HTERT RPE-1 (cell line): Measurements from ENCODE around the gene TMEM54.

Experiments used
- in situ Hi-C: fragments of 300-500 bp; cut with MboI; formaldehyde crosslinking; loops from 4 replicates; pipeline ENCODE4 v1.14.3; 2020; ENCODE audit warnings: low sequenced_read_pairs

The TMEM54 gene

GRCh38 chr1:32865639-32866405, 35.4 kb downstream of the TMEM54 start:
- in situ Hi-C loops, result no loop called here

- in situ Hi-C loops, result no loop called here
Observed at GRCh38 chr1:32864375-32865019, 36.7 kb downstream of the TMEM54 start.

GRCh38 chr1:32863881-32864245, 37.3 kb downstream of the TMEM54 start:
- in situ Hi-C loops, result no loop called here

GRCh38 chr1:32863218-32863880, 37.8 kb downstream of the TMEM54 start:
- in situ Hi-C loops, result no loop called here

GRCh38 chr1:32861904-32862695, 39.1 kb downstream of the TMEM54 start:
- in situ Hi-C loops, result no loop called here

- in situ Hi-C loops, result no loop called here
Observed at GRCh38 chr1:32860566-32860965, 40.6 kb downstream of the TMEM54 start.

GRCh38 chr1:32859915-32860314, 41.3 kb downstream of the TMEM54 start:
- in situ Hi-C loops, result no loop called here

GRCh38 chr1:32858791-32859190, 42.4 kb downstream of the TMEM54 start:
- in situ Hi-C loops, result no loop called here

- in situ Hi-C loops, result no loop called here
Observed at GRCh38 chr1:32858136-32858535, 43.1 kb downstream of the TMEM54 start.

GRCh38 chr1:32855861-32856617, 45.1 kb downstream of the TMEM54 start:
- in situ Hi-C loops, result no loop called here

- in situ Hi-C loops, result no loop called here
Observed at GRCh38 chr1:32848354-32849063, 52.7 kb downstream of the TMEM54 start.
